ENCODE results near the gene DCAF6. TPM values are rescaled to one million over a fixed set of nuclear protein-coding genes. Genes with fewer than 3 reads are reported as not detected.
"Not testable (repeated sequence)": the region's sequence is repeated elsewhere in the genome, so short reads cannot be mapped to it uniquely, and the experiment has no call there.

The DCAF6 gene
- total RNA-seq, 1 donor from 2014 or later: 71.4 TPM

- intact Hi-C loops (cut with DNase I): no loop called here
- no peak for DNase-seq (ENCODE audit: low spot score)
- no peak for ATAC-seq
These were observed 13.0 kb upstream of the DCAF6 start for GRCh38 chr1:167923324-167924056.

GRCh38 chr1:167924102-167924501 lies 12.4 kb upstream of the DCAF6 start:
- intact Hi-C loops (cut with DNase I): no loop called here
- ATAC-seq (no peak), DNase-seq (ENCODE audit: low spot score) (no peak)

- ATAC-seq: no peak
- intact Hi-C loops (cut with DNase I): no loop called here
These were observed 11.8 kb upstream of the DCAF6 start for GRCh38 chr1:167924543-167925231.

GRCh38 chr1:167926486-167926997 lies 9.9 kb upstream of the DCAF6 start:
- intact Hi-C loops (cut with DNase I): no loop called here
- DNase-seq (ENCODE audit: low spot score): no peak
- ATAC-seq: no peak

More at GRCh38 chr1:167924543-167925231, 11.8 kb upstream of the DCAF6 start:
- DNase-seq (ENCODE audit: low spot score): no peak

- intact Hi-C loops (cut with DNase I): no loop called here
- no peak for ATAC-seq
- DNase-seq (ENCODE audit: low spot score): no peak
These were observed 9.3 kb upstream of the DCAF6 start for GRCh38 chr1:167927046-167927754.

- ATAC-seq (no peak), DNase-seq (ENCODE audit: low spot score) (no peak)
- intact Hi-C loops (cut with DNase I): no loop called here
These were observed 8.0 kb upstream of the DCAF6 start for GRCh38 chr1:167928457-167928852.

- ATAC-seq; intact Hi-C loops (cut with DNase I): not testable (repeated sequence)
These were observed 7.6 kb upstream of the DCAF6 start for GRCh38 chr1:167928919-167929318.

GRCh38 chr1:167929725-167930124 lies 6.8 kb upstream of the DCAF6 start:
- ATAC-seq: no peak
- intact Hi-C loops (cut with DNase I): no loop called here
- DNase-seq (ENCODE audit: low spot score): no peak

More at GRCh38 chr1:167928919-167929318, 7.6 kb upstream of the DCAF6 start:
- DNase-seq (ENCODE audit: low spot score): not testable (repeated sequence)

GRCh38 chr1:167933788-167934187 lies 2.7 kb upstream of the DCAF6 start:
- no peak for DNase-seq (ENCODE audit: low spot score)

GRCh38 chr1:167934426-167935215 lies 1.9 kb upstream of the DCAF6 start:
- no peak for DNase-seq (ENCODE audit: low spot score)
- ATAC-seq: no peak
- intact Hi-C loops (cut with DNase I): no loop called here

More at GRCh38 chr1:167933788-167934187, 2.7 kb upstream of the DCAF6 start:
- intact Hi-C loops (cut with DNase I): no loop called here
- ATAC-seq: no peak

- intact Hi-C loops (cut with DNase I): no loop called here
- peak; percentile 6 for ATAC-seq
- no peak for DNase-seq (ENCODE audit: low spot score)
These were observed 1.0 kb upstream of the DCAF6 start for GRCh38 chr1:167935216-167936067.

GRCh38 chr1:167936930-167937708 lies 636 bp downstream of the DCAF6 start, which contains the start of gene MPC2:
TSS of gene MPC2 (minus strand) at chr1:167937072. CDS start at chr1:167935841, 1,231 bp downstream.
- intact Hi-C loops (cut with DNase I): no loop called here
- ATAC-seq (peak; percentile 29), DNase-seq (ENCODE audit: low spot score) (peak; percentile 86)

GRCh38 chr1:167937709-167938010 lies 1.2 kb downstream of the DCAF6 start:
- ATAC-seq: no peak
- DNase-seq (ENCODE audit: low spot score): no peak
- intact Hi-C loops (cut with DNase I): no loop called here

- intact Hi-C loops (cut with DNase I): no loop called here
- ATAC-seq: no peak
- no peak for DNase-seq (ENCODE audit: low spot score)
These were observed 1.7 kb downstream of the DCAF6 start for GRCh38 chr1:167938080-167938636.

GRCh38 chr1:167940264-167940663 lies 3.8 kb downstream of the DCAF6 start:
- ATAC-seq (no peak), DNase-seq (ENCODE audit: low spot score) (no peak)
- intact Hi-C loops (cut with DNase I): no loop called here

GRCh38 chr1:167943541-167943940 lies 7.1 kb downstream of the DCAF6 start:
- intact Hi-C loops (cut with DNase I): no loop called here
- no peak for ATAC-seq
- no peak for DNase-seq (ENCODE audit: low spot score)

GRCh38 chr1:167947733-167948132 lies 11.2 kb downstream of the DCAF6 start:
- intact Hi-C loops (cut with DNase I): no loop called here
- no peak for DNase-seq (ENCODE audit: low spot score)
- no peak for ATAC-seq

Measured in sciatic nerve (tissue), 2 donors.